Smooth muscle cell of the umbilical artery (primary cell): ENCODE measurements around the gene ACVR1. TPM values are rescaled to one million over a fixed set of nuclear protein-coding genes. Genes with fewer than 3 reads are reported as not detected.

ENCODE experiments used
- total RNA-seq: library from RNA; depleted of rRNA; stranded (reverse); fragments of >200 nt; gene quantifications from 2 replicates; pipeline ENCODE4 v1.2.3, GENCODE V29; 2014

The ACVR1 gene
- total RNA-seq = 36.8 and 43.5 TPM in 2 replicates

DNA sequence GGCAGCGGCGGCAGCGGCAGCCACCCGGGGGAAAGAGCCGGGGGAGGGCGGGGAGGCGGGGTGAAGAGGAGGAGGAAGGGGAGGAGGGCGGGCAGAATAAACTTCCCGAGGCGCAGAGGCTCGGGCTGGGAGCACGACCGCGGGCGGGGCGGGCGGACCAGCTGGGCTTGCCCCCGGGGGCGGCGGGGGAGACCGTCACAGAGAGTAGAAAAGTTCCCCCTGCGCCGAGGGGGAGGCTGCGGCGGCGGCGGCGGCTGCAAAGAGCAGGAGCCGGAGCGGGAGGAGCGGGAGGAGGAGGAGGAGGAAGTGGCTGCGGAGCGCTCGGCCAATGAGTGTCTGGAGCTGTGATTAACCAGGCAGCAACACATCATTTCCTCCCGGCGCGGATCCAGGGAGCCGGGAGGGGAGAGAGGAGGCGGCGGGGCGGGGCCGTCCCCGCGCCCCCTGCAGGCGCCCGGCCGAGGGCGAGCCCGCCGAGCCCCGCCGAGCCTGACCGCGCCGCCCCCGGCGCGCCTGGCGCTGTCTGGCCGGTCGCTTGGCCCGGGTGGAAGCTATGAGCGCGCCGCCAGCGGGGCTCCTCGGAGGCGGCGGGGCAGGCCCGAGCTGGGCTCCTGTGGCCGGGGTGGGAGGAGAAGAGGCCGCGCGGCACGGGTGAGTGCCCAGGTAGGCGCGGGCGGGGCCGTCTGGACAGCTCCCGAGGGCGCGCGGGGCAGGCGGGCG lies at the start of gene ACVR1:
TSS of gene ACVR1 (minus strand) at position 265 of the 720 bp plus-strand sequence. CDS start 76,837 bp downstream, outside the sequence.

Other genes starting within 250 kb of the ACVR1 start
- under 0.01 and 0.37 TPM in 2 replicates for gene ACVR1C, start 247.5 kb downstream of the ACVR1 start, total RNA-seq
- gene UPP2, start 225.5 kb upstream of the ACVR1 start, total RNA-seq = not detected in 2 replicates